Endometrial microvascular endothelial cells (primary cell): Measurements from ENCODE around the gene CD300C. TPM values are rescaled to one million over a fixed set of nuclear protein-coding genes. Genes with fewer than 3 reads are reported as not detected.

Experiments
- in situ Hi-C: cut with HindIII; loops from 2 replicates; pipeline ENCODE4 v1.10.0; 2017; ENCODE audit warnings: low sequenced_read_pairs, low pct_unique_long_range_greater_than_20kb; ENCODE audit errors: inconsistent ontology term
- total RNA-seq: library from RNA; depleted of rRNA; stranded (reverse); fragments of >200 nt; gene quantifications from one replicate; pipeline ENCODE4 v1.2.3, GENCODE V29; 2015; ENCODE audit errors: inconsistent ontology term

The CD300C gene
- total RNA-seq, 1 donor from 2014 or later = not detected

GRCh38 chr17:74541176-74542111, 4.5 kb downstream of the CD300C start:
- in situ Hi-C loops = no loop called here

GRCh38 chr17:74539281-74539820, 6.6 kb downstream of the CD300C start:
- in situ Hi-C loops = no loop called here

- in situ Hi-C loops = no loop called here
These were observed 9.0 kb downstream of the CD300C start for GRCh38 chr17:74536890-74537289.

GRCh38 chr17:74532115-74532514, 13.8 kb downstream of the CD300C start:
- in situ Hi-C loops = no loop called here

- in situ Hi-C loops = no loop called here
These were observed 14.6 kb downstream of the CD300C start, which contains the start of gene CD300LB for GRCh38 chr17:74531231-74531761. Gene CD300LB (minus strand): TSS chr17:74531475. CDS start chr17:74531350, 125 bp downstream.

- in situ Hi-C loops = no loop called here
These were observed 15.1 kb downstream of the CD300C start for GRCh38 chr17:74530831-74531150.

GRCh38 chr17:74529243-74529642, 16.7 kb downstream of the CD300C start:
- in situ Hi-C loops = no loop called here

- in situ Hi-C loops = no loop called here
These were observed 17.3 kb downstream of the CD300C start for GRCh38 chr17:74528491-74529199.

GRCh38 chr17:74527756-74528155, 18.2 kb downstream of the CD300C start:
- in situ Hi-C loops = no loop called here

- in situ Hi-C loops = no loop called here
These were observed 18.8 kb downstream of the CD300C start for GRCh38 chr17:74527081-74527480.

GRCh38 chr17:74526681-74527080, 19.2 kb downstream of the CD300C start:
- in situ Hi-C loops = no loop called here

GRCh38 chr17:74525781-74526288, 20.1 kb downstream of the CD300C start:
- in situ Hi-C loops = no loop called here

GRCh38 chr17:74525465-74525725, 20.5 kb downstream of the CD300C start:
- in situ Hi-C loops = no loop called here

- in situ Hi-C loops = no loop called here
These were observed 21.1 kb downstream of the CD300C start for GRCh38 chr17:74524653-74525464.

- in situ Hi-C loops = no loop called here
These were observed 22.6 kb downstream of the CD300C start for GRCh38 chr17:74523308-74523707.

GRCh38 chr17:74522381-74523105, 23.4 kb downstream of the CD300C start:
- in situ Hi-C loops = no loop called here

- in situ Hi-C loops = no loop called here
These were observed 24.2 kb downstream of the CD300C start for GRCh38 chr17:74521701-74522201.
